ENCODE measurements around the gene LRRC8D. TPM values are rescaled to one million over a fixed set of nuclear protein-coding genes. Genes with fewer than 3 reads are reported as not detected.

LRRC8D gene
- total and polyA plus RNA-seq, 9 of the 15 experiments (the other 6 are each of a cell fraction or from before 2014, with no cell fraction given), result 3.4 to 53.9 (median 15.9) TPM

GRCh38 chr1:89780721-89781120 is 40.1 kb upstream of the LRRC8D start (continued):
- peak; percentile 51; the same call in 1 of the 2 replicates for TF ChIP-seq REST (IDR thresholded peaks at IDR 0.05; ENCODE audit: borderline replicate concordance)
- TF ChIP-seq REST (CRISPR knock-in tag; IDR thresholded peaks at IDR 0.05; ENCODE audit: low read depth), result no peak
- TF ChIP-seq ZBTB1 (CRISPR knock-in tag; IDR thresholded peaks at IDR 0.05; ENCODE audit: borderline replicate concordance, low read depth), result no peak
- no peak for TF ChIP-seq NRF1 (conservative IDR thresholded peaks at IDR 0.05 in 1 of 2, IDR thresholded peaks at IDR 0.05 in 1 of 2)
